ENCODE data around the gene CCS.
"Not testable (repeated sequence)": the region's sequence is repeated elsewhere in the genome, so short reads cannot be mapped to it uniquely, and the experiment has no call there.

The CCS gene

GRCh38 chr11:66561178-66561974 lies 31.6 kb upstream of the CCS start:
- DNase-seq: no peak

- DNase-seq: no peak
Observed at GRCh38 chr11:66561975-66562248, 31.1 kb upstream of the CCS start.

- DNase-seq: no peak
Observed at GRCh38 chr11:66562275-66562674, 30.7 kb upstream of the CCS start.

GRCh38 chr11:66562907-66563583 lies 29.9 kb upstream of the CCS start:
- DNase-seq: no peak

GRCh38 chr11:66563832-66564231 lies 29.2 kb upstream of the CCS start:
- no peak for DNase-seq

- DNase-seq: no peak
Observed at GRCh38 chr11:66564538-66564937, 28.4 kb upstream of the CCS start.

GRCh38 chr11:66564984-66565383 lies 28.0 kb upstream of the CCS start:
- no peak for DNase-seq

- no peak for DNase-seq
Observed at GRCh38 chr11:66566221-66566620, 26.8 kb upstream of the CCS start.

GRCh38 chr11:66567787-66568123 lies 25.2 kb upstream of the CCS start:
- DNase-seq: no peak

GRCh38 chr11:66568124-66568916 lies 24.7 kb upstream of the CCS start, which contains the start of gene CTSF:
TSS of gene CTSF (minus strand) at chr11:66568606. CDS start at chr11:66568486, 120 bp downstream.
- peak; percentile 78 for DNase-seq

- DNase-seq: no peak
Observed at GRCh38 chr11:66569076-66569475, 23.9 kb upstream of the CCS start.

- no peak for DNase-seq
Observed at GRCh38 chr11:66570079-66570849, 22.7 kb upstream of the CCS start.

GRCh38 chr11:66570850-66571180 lies 22.2 kb upstream of the CCS start:
- DNase-seq: no peak

GRCh38 chr11:66579017-66579606 lies 13.9 kb upstream of the CCS start:
- DNase-seq: peak; percentile 71 to 79

- DNase-seq: no peak
Observed at GRCh38 chr11:66580803-66581202, 12.2 kb upstream of the CCS start.

- DNase-seq: no peak
Observed at GRCh38 chr11:66581261-66581660, 11.7 kb upstream of the CCS start.

- DNase-seq: not testable (repeated sequence)
Observed at GRCh38 chr11:66582565-66583147, 10.3 kb upstream of the CCS start.

GRCh38 chr11:66585447-66585846 lies 7.5 kb upstream of the CCS start:
- not testable (repeated sequence) for DNase-seq

- DNase-seq: no peak
Observed at GRCh38 chr11:66586136-66586535, 6.8 kb upstream of the CCS start.

- DNase-seq: not testable (repeated sequence)
Observed at GRCh38 chr11:66589315-66589714, 3.7 kb upstream of the CCS start.

- no peak for DNase-seq
Observed at GRCh38 chr11:66589996-66590675, 2.8 kb upstream of the CCS start.

- no peak for DNase-seq
Observed at GRCh38 chr11:66591175-66591574, 1.8 kb upstream of the CCS start.
